ENCODE results near the gene TNFAIP1. TPM values are rescaled to one million over a fixed set of nuclear protein-coding genes. Genes with fewer than 3 reads are reported as not detected.

Gene TNFAIP1
- total RNA-seq, 4 donors from 2014 or later = 19.1 to 53.2 (median 30.4) TPM

DNA sequence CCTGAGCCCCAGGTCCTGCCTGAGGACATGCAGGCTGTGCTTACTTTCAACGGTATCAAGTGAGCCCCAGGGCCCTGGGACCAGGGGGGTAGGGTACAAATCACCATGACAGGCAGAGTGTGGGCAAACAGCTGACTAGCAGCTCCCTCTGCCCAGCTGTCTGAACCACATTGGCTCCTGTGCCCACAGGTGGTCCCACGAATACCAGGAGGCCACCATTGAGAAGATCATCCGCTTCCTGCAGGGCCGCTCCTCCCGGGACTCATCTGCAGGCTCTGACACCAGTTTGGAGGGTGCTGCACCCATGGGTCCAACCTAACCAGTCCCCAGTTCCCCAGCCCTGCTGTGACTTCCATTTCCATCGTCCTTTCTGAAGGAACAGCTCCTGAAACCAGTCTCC lies 60.4 kb downstream of the TNFAIP1 start:
- 83% methylated on average over 1 of the region's 6 CpGs; no CpG with 5 or more reads in 1 of the 2 donors for whole genome bisulfite sequencing, 2 donors (ENCODE audit: low coverage in 1 of 2)
- TF ChIP-seq POLR2A (IDR thresholded peaks at IDR 0.05) = no peak
- TF ChIP-seq POLR2AphosphoS5 (IDR thresholded peaks at IDR 0.05) = no peak
- TF ChIP-seq EP300 (IDR thresholded peaks at IDR 0.05) = no peak
- TF ChIP-seq, protein P1, sequence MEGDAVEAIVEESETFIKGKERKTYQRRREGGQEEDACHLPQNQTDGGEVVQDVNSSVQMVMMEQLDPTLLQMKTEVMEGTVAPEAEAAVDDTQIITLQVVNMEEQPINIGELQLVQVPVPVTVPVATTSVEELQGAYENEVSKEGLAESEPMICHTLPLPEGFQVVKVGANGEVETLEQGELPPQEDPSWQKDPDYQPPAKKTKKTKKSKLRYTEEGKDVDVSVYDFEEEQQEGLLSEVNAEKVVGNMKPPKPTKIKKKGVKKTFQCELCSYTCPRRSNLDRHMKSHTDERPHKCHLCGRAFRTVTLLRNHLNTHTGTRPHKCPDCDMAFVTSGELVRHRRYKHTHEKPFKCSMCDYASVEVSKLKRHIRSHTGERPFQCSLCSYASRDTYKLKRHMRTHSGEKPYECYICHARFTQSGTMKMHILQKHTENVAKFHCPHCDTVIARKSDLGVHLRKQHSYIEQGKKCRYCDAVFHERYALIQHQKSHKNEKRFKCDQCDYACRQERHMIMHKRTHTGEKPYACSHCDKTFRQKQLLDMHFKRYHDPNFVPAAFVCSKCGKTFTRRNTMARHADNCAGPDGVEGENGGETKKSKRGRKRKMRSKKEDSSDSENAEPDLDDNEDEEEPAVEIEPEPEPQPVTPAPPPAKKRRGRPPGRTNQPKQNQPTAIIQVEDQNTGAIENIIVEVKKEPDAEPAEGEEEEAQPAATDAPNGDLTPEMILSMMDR (IDR thresholded peaks at IDR 0.05) = no peak
- Histone ChIP-seq H3K9me3 (no peaks in the 10 kb centered on the region), H3K4me1 (no peaks in the 10 kb centered on the region), H3K4me3 (no peak overlapping the region), H3K27me3 (no peaks in the 10 kb centered on the region), H3K27ac (no peak overlapping the region), H3K36me3 (peaks cover 0 to 94% of the 10 kb centered on the region in 2 donors)
- ATAC-seq = no peak

Other genes with a start within 250 kb of the TNFAIP1 start
- 1 to 10 TPM; 4.5 to 9.2 (median 7.2) TPM for gene TMEM97, start 16.6 kb upstream of the TNFAIP1 start, total RNA-seq
- 10 to 100 TPM; 34.1 to 56.5 (median 51.4) TPM for gene IFT20, start 289 bp upstream of the TNFAIP1 start, total RNA-seq
- 100 to 1,000 TPM in 1 of 4 donors, 10 to 100 TPM in 3; 71.1 to 108 (median 77.8) TPM for gene POLDIP2, start 21.8 kb downstream of the TNFAIP1 start, total RNA-seq
- not detected for gene SEBOX, start 29.4 kb downstream of the TNFAIP1 start, total RNA-seq
- under 1 TPM in 3 of 4 donors, not detected in 1; 0.27 to 0.47 (median 0.27) TPM for gene VTN, start 34.5 kb downstream of the TNFAIP1 start, total RNA-seq
- 10 to 100 TPM in 3 of 4 donors, 1 to 10 TPM in 1; 9.0 to 26.2 (median 20.6) TPM for gene SARM1, start 35.9 kb downstream of the TNFAIP1 start, total RNA-seq
- 1 to 10 TPM; 7.9 to 9.7 (median 8.4) TPM for gene SLC46A1, start 70.5 kb downstream of the TNFAIP1 start, total RNA-seq
- under 1 TPM in 1 of 4 donors, not detected in 3; 0.37 TPM for gene SLC13A2, start 137.9 kb downstream of the TNFAIP1 start, total RNA-seq
- gene FOXN1, start 170.6 kb downstream of the TNFAIP1 start, total RNA-seq = under 1 TPM in 1 of 4 donors, not detected in 3; 0.15 TPM
- 10 to 100 TPM; 17.5 to 28.7 (median 20.3) TPM for gene UNC119, start 216.9 kb downstream of the TNFAIP1 start, total RNA-seq
- 10 to 100 TPM; 40.8 to 90.4 (median 64.5) TPM for gene PIGS, start 235.8 kb downstream of the TNFAIP1 start, total RNA-seq
- gene ALDOC, start 241.1 kb downstream of the TNFAIP1 start, total RNA-seq = 10 to 100 TPM; 29.1 to 46.5 (median 37.7) TPM

Data from gastroesophageal sphincter (tissue), 4 donors.